Panc1 (cell line): ENCODE data around the gene ARHGEF10L.

Experiments
- CTCF ChIP-seq: fragments of 450-650 bp; IDR thresholded peaks from 2 replicates; pipeline ENCODE4 v1.5.1; 2017; ENCODE audit warnings: mild to moderate bottlenecking
- POLR2AphosphoS5 ChIP-seq: IDR thresholded peaks from 2 replicates; pipeline ENCODE4 v1.6.1; 2012; ENCODE audit warnings: mild to moderate bottlenecking, low read depth, low read length, moderate library complexity

- TF ChIP-seq POLR2AphosphoS5 (no peak), CTCF (no peak)
Observed at GRCh38 chr1:17616731-17617279, 77.3 kb downstream of the ARHGEF10L start.
